Parathyroid adenoma (tissue), 2 donors: ENCODE results near the gene KLF6.

Experiments used
- H2AFZ ChIP-seq: fragments of 300-600 bp; sonication (generic); one replicate; pipeline ENCODE4 v1.7.0; 2017; ENCODE audit warnings: antibody characterized with exemption, mild to moderate bottlenecking
- H3K27ac ChIP-seq: fragments of 300-600 bp; sonication (generic); one replicate; pipeline ENCODE4 v1.7.0; 2017
- H3K27me3 ChIP-seq: fragments of 300-600 bp; sonication (generic); one replicate; pipeline ENCODE4 v1.7.0; 2017; ENCODE audit warnings: low read length; ENCODE audit not compliant: control insufficient read depth, insufficient read depth
- H3K36me3 ChIP-seq: fragments of 300-600 bp; sonication (generic); one replicate; pipeline ENCODE4 v1.7.0; 2017; ENCODE audit warnings: low read length; ENCODE audit not compliant: control insufficient read depth, insufficient read depth
- H3K4me1 ChIP-seq: fragments of 300-600 bp; sonication (generic); one replicate; pipeline ENCODE4 v1.7.0; 2017; ENCODE audit warnings: control low read depth
- H3K4me2 ChIP-seq: fragments of 300-600 bp; sonication (generic); one replicate; pipeline ENCODE4 v1.7.0; 2017; ENCODE audit warnings: low read length
- H3K4me3 ChIP-seq: fragments of 300-600 bp; sonication (generic); one replicate; pipeline ENCODE4 v1.7.0; 2017; ENCODE audit warnings: low read depth, low read length
- H3K79me2 ChIP-seq: fragments of 300-600 bp; sonication (generic); one replicate; pipeline ENCODE4 v1.7.0; 2017; ENCODE audit warnings: control low read depth
- H3K9ac ChIP-seq: fragments of 300-600 bp; sonication (generic); one replicate; pipeline ENCODE4 v1.7.0; 2017; ENCODE audit warnings: mild to moderate bottlenecking
- H3K9me3 ChIP-seq: fragments of 300-600 bp; sonication (generic); one replicate; pipeline ENCODE4 v1.7.0; 2017; ENCODE audit warnings: low read length; ENCODE audit not compliant: control insufficient read depth
- CTCF ChIP-seq: fragments of 300-600 bp; sonication (generic); IDR thresholded peaks from one replicate; pipeline ENCODE4 v1.7.0; 2017; ENCODE audit warnings: antibody characterized with exemption, mild to moderate bottlenecking
- donor health status: primary hyperparathyroidism.

The KLF6 gene

DNA sequence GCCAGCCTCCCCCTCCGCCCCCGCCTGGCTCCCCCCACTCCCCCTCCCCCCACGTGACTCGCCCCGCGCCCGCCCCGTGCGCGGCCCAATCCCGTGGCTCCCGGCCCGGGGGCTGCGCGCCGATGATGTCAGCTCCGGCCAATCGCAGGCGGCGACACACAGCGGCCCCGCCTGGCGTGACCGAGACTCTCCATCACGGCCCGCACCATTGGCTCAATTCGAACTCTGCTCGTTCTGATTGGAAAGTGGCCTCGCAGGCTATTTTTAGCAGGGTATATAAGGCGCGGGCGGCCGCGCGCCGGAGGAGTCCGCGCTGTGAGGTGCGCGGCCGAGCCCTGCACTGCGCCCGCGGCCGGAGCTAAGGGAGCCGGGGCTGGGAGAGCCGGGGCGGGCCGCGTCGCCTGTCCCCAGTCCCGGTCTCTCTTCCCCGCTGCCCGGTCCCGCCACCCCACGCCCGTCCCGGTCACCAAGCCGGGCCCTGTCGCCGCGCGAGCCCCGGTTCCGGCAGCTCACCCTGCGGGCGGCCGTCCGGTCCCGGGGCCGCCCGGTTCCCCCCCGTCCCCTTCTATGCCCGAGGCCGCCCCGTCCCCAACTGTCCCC lies 342 bp upstream of the KLF6 start:
- Histone ChIP-seq H3K27ac (peak overlapping the region; percentile 99), H3K4me2 (peak overlapping the region; percentile 99), H3K9me3 (no peaks in the 10 kb centered on the region), H3K4me3 (peak overlapping the region; percentile 93), H3K27me3 (no peaks in the 10 kb centered on the region), H3K36me3 (no peaks in the 10 kb centered on the region), H3K9ac (peak overlapping the region; percentile 99), H3K79me2 (peaks cover 4% of the 10 kb centered on the region), H3K4me1 (no peaks in the 10 kb centered on the region), H2AFZ (peak overlapping the region; percentile 84)
- TF ChIP-seq CTCF = no peak

DNA sequence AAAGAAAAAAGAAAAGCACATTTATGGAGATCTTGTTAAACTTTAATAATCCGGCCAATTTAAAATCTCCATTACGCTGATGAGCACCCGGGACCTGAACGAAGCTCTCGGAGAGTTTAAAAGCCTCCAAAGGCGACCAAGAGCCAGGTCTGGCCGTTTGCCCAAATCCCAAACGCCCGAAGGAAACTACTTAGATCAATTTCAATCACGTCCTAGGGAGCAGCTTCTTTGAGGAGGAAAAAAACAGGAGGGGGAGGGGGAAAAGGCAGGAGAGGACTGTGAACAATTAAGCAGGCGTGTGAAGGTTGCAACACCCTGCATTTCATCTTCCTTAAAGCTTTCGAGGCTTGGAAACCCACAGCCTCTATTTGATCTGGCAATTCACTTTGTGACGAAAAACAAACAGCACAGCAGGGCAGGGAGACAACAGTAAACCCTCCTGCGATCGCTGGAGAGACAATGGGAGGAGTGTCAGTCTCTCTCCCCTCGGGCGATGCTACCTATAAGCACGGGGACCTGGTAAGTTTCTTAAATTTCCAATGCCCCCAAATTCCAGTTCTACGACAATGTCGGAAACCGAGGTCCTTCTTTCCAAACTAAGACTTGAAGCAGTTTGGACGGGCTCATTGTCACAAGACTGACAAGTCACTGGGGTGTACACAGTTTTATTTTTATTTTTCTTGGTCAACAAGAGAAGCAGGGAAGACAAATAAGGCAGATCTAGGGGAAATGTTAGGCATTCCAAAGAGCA lies 1.2 kb downstream of the KLF6 start:
- Histone ChIP-seq H3K27ac (peak overlapping the region; percentile 95), H3K4me1 (no peaks in the 10 kb centered on the region), H3K9me3 (no peaks in the 10 kb centered on the region), H3K27me3 (no peaks in the 10 kb centered on the region), H2AFZ (peak overlapping the region; percentile 82), H3K9ac (peak overlapping the region; percentile 86), H3K4me2 (peak overlapping the region; percentile 78), H3K79me2 (peaks cover 4% of the 10 kb centered on the region), H3K4me3 (peak overlapping the region; percentile 93), H3K36me3 (no peaks in the 10 kb centered on the region)
- TF ChIP-seq CTCF = no peak

DNA sequence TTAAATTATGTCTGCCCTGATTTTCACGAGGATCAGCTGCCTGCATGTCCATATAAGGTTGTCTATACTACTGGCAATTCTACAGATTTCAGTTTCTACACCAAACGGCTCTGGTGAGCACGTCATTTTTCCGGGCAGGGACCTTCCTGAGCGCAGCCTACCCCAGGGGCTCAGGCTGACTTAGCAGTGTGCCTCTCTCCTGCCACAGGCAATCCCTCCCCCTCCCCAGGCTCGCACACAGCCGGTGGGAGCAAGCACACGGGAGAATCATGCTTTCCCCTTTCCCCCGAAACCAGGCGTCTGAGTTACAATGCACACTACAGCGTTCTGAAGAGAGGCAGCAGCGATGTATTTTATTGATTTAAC lies 1.7 kb downstream of the KLF6 start:
- no peak for TF ChIP-seq CTCF
- H3K9me3 ChIP-seq = no peaks in the 10 kb centered on the region
- H3K36me3 ChIP-seq = no peaks in the 10 kb centered on the region
- peak overlapping the region; percentile 78 for H3K4me2 ChIP-seq
- peak overlapping the region; percentile 82 for H2AFZ ChIP-seq
- peaks cover 4% of the 10 kb centered on the region for H3K79me2 ChIP-seq
- H3K4me3 ChIP-seq = peak overlapping the region; percentile 93
- no peaks in the 10 kb centered on the region for H3K27me3 ChIP-seq
- peak overlapping the region; percentile 95 for H3K27ac ChIP-seq
- no peaks in the 10 kb centered on the region for H3K4me1 ChIP-seq
- peak overlapping the region; percentile 86 for H3K9ac ChIP-seq

- no peaks in the 10 kb centered on the region for H3K27me3 ChIP-seq
These were observed 2.3 kb downstream of the KLF6 start for GRCh38 chr10:3782451-3783315.

More at GRCh38 chr10:3782451-3783315, 2.3 kb downstream of the KLF6 start:
- no peaks in the 10 kb centered on the region for H3K4me1 ChIP-seq
- no peaks in the 10 kb centered on the region for H3K36me3 ChIP-seq
- TF ChIP-seq CTCF = no peak
- peaks cover 4% of the 10 kb centered on the region for H3K79me2 ChIP-seq
- peak overlapping the region; percentile 82 for H2AFZ ChIP-seq
- H3K4me2 ChIP-seq = peak overlapping the region; percentile 78
- H3K27ac ChIP-seq = peak overlapping the region; percentile 95
- H3K9me3 ChIP-seq = no peaks in the 10 kb centered on the region
- peak overlapping the region; percentile 93 for H3K4me3 ChIP-seq
- H3K9ac ChIP-seq = peak overlapping the region; percentile 86
